HEK293 (cell line): ENCODE results near the gene RPS15A.

Experiments
- CTCF ChIP-seq: fragments of 450-650 bp; formaldehyde crosslinking; IDR thresholded peaks from 2 replicates; pipeline ENCODE4 v1.5.1; 2016; ENCODE audit warnings: missing biosample characterization, missing genetic modification characterization
- OSR2 ChIP-seq: fragments of 450-650 bp; formaldehyde crosslinking; IDR thresholded peaks from 2 replicates; pipeline ENCODE4 v1.5.1; 2016; ENCODE audit warnings: missing biosample characterization, missing genetic modification characterization
- OVOL3 ChIP-seq: fragments of 450-650 bp; formaldehyde crosslinking; IDR thresholded peaks from 2 replicates; pipeline ENCODE4 v1.5.1; 2016; ENCODE audit warnings: missing biosample characterization, missing genetic modification characterization
- SP7 ChIP-seq: fragments of 450-650 bp; formaldehyde crosslinking; IDR thresholded peaks from 2 replicates; pipeline ENCODE4 v1.5.1; 2016; ENCODE audit warnings: missing biosample characterization, missing genetic modification characterization
- ZNF18 ChIP-seq: fragments of 450-650 bp; formaldehyde crosslinking; IDR thresholded peaks from 2 replicates; pipeline ENCODE4 v1.5.1; 2016; ENCODE audit warnings: missing biosample characterization, missing genetic modification characterization
- ZNF660 ChIP-seq: fragments of 450-650 bp; IDR thresholded peaks from 2 replicates; pipeline ENCODE4 v1.5.1; 2018; ENCODE audit warnings: missing biosample characterization, mild to moderate bottlenecking, missing genetic modification characterization
- TF ChIP-seq, protein P1 (sequence below): fragments of 450-650 bp; formaldehyde crosslinking; conservative IDR thresholded peaks from 2 replicates; pipeline ENCODE4 v1.5.1; 2016; ENCODE audit warnings: low read depth, missing biosample characterization, missing genetic modification characterization

DNA sequence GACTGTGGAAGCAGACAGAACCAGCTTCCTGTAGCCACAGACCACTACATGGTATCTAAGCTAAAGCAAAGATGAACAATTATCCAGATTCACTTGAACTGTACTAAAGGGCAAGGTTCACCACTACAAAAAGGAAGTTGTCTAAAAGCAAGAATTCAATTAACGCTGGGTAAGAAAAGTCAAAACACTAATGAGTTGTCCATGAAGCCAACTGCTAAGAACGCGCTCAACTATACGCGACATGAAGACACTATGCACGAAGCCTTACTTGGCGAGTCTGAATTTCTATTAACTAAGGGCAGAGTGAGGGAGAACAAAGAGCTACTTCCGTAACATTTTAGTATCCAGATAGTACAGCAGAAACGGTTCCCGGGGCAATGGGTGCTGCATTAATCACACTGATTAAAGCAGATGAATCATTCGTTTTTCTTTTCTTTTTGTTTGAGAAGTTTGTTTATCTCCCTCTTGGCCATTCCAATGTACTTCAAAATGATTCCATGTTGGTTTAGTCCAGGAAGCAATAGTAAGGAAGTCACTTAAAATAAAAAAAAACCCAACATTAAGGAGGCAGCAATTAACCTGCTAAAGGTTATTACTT, 2.8 kb upstream of the RPS15A start:
- TF ChIP-seq SP7 (tag by site-specific recombination): no peak
- TF ChIP-seq OVOL3: no peak
- TF ChIP-seq, protein P1, sequence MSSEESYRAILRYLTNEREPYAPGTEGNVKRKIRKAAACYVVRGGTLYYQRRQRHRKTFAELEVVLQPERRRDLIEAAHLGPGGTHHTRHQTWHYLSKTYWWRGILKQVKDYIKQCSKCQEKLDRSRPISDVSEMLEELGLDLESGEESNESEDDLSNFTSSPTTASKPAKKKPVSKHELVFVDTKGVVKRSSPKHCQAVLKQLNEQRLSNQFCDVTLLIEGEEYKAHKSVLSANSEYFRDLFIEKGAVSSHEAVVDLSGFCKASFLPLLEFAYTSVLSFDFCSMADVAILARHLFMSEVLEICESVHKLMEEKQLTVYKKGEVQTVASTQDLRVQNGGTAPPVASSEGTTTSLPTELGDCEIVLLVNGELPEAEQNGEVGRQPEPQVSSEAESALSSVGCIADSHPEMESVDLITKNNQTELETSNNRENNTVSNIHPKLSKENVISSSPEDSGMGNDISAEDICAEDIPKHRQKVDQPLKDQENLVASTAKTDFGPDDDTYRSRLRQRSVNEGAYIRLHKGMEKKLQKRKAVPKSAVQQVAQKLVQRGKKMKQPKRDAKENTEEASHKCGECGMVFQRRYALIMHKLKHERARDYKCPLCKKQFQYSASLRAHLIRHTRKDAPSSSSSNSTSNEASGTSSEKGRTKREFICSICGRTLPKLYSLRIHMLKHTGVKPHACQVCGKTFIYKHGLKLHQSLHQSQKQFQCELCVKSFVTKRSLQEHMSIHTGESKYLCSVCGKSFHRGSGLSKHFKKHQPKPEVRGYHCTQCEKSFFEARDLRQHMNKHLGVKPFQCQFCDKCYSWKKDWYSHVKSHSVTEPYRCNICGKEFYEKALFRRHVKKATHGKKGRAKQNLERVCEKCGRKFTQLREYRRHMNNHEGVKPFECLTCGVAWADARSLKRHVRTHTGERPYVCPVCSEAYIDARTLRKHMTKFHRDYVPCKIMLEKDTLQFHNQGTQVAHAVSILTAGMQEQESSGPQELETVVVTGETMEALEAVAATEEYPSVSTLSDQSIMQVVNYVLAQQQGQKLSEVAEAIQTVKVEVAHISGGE (tag by site-specific recombination): no peak
- TF ChIP-seq ZNF18: no peak
- no peak for TF ChIP-seq OSR2 (tag by site-specific recombination)
- TF ChIP-seq CTCF (tag by site-specific recombination): no peak
- no peak for TF ChIP-seq ZNF660
